HG03439 (cell line): ENCODE measurements around the gene GAB2.
"Not testable (repeated sequence)": the region's sequence is repeated elsewhere in the genome, so short reads cannot be mapped to it uniquely, and the experiment has no call there.

Experiments
- ATAC-seq: cut with Tn5 transposase; IDR thresholded peaks from one replicate; pipeline ENCODE4 v1.9.1; 2021; ENCODE audit warnings: mild to moderate bottlenecking, moderate library complexity; ENCODE audit not compliant: unreplicated experiment

GAB2 gene

DNA sequence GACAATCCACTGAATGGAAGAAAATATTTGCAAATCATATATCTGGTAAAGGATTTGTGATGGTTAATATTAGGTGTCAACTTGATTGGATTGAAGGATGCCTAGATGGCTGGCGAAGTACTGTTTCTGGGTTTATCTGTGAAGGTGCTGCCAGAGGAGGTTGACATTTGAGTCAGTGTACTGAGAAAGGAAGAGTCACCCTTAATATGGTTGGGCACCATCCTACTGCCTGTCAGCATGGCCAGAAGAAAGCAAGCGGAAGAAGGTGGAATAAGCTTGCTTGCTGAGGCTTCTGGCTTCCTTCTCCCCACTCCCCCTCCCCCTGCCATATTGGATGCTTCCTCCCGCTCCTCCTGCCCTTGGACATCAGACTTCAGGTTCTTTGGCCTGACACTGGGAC, 101.9 kb downstream of the GAB2 start:
- no peak for ATAC-seq

DNA sequence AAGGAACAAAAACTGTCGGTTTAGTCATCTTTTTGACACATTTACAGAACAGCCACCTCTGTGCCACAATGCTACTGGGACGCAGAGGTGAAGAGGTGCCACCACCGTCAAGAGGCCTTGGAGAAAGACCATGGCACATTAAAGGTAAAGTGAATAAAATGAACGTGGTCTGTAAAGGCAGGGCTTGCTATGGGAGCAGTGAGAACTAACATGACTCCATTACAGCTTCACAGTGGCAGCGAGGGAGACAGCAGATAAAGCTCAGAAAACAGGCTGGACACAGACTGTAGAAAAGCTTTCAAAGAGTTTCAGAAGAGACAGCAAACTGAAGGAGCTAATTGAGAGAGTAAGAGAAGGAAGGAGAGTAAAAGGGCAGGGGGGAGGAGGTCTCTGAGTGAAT, 102.9 kb downstream of the GAB2 start:
- no peak for ATAC-seq

DNA sequence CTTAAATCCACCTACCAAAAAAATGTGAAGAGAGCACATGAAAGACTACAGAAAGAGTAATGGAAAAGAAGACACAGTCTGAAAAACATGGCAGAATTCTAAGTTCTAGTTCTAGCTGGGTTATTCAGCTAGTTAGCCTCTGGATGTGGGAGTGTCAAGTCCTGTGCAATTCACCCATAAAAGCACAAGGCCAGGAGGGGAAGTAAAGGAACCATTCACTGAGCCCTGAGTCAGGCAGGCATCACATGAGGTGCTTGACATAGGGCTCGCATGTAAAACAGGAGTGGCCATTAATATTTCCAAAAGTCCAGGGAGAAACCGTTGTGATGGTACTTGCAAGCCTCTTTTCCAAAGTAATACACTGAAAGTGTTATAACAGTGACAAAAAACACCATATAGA, 103.7 kb downstream of the GAB2 start:
- ATAC-seq, result no peak

DNA sequence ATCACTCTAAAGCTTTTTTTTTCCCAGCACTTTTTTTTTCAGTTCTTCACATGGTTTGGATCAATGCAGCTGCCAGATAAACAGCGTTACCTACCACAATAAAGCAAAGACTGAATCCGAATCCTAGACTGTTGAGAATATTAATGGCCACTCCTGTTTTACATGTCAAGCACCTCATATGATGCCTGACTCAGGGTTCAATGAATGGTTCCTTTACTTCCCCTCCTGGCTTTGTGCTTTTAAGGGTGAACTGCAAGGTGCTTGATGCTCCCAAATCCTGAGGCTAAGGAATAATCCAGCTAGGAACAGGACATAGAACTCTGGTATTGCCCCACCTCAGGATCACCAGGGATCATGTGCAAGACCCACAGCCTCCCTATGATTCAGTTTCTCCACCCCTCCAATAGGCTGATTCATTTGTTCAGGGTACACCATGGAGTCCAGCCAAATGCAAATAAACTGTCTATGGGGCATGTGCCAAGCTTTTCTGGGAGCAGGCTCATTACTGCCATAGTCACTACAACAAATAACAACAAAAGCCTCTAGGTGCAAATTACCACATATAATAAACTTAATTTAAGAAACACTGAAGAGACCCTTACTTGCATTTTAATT, 104.3 kb downstream of the GAB2 start:
- ATAC-seq, result no peak

DNA sequence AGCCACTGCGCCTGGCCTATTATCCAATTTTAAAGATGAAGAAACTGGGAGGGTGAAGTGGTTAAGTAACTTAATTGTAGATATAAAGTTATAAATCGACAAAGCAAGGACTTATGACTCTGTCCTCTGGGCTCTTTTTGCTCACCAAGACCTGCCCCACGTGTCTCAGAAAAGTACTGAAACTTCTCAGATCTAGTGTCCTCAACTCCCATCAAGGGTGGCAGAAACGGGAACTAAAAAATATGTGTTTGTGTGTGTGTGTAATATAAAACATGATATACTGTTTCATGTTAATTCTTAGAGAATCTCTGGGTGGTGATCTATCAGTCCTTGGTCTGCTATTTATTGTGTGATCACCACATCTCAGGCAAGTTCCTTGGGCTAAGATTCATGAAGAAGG, 104.9 kb downstream of the GAB2 start:
- peak; percentile 38 for ATAC-seq

DNA sequence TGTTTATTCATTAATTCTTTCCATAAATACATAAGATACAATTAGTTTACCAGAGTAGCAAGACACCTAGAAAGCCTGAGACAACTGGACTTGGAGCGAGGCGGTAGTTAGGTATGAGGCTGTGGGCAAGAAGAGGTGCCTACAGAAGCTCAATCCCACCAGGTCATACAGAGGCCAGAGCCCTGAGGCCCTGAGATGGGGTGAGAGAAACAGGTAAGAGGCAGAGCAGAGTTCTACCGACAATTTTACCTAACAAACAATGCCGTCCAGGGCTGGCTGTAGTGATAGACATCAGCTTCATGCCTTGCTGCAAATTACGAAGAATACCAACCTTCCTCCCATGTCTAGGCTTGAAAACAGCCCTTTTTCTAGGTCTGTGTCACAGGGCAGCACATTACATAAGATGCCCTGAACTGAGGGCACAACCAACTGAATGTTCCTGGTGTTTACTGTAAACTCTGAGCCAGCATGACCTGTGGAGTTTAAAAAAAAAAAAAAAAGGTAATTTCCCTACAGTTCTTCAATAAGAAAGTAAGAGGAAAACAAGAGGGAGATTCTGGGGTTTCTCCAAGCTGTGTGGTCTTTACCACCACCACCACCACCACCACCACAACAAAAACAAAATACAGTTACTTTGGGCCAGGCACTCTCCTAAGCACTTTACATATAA, 105.8 kb downstream of the GAB2 start:
- ATAC-seq, result no peak

DNA sequence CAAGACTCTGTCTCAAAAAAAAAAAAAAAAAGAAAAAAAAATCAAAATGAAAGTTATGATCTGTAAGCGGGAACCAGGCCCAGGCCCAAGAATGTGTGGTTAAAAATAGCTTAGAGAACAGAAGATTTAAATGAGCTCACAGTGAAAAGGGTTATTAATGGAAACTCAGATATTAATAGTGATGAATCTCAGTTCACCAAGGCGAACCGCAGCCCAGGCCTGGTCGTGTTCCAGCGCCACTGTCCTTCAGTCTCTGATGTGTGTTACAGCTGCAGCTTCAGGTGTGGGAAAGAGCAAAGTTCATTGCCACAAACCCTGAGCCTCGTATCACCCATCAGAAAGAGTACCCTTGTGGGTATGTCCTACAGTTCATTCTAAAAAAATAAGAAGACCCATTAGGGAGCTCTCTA, 107.1 kb downstream of the GAB2 start:
- peak; percentile 90 for ATAC-seq

DNA sequence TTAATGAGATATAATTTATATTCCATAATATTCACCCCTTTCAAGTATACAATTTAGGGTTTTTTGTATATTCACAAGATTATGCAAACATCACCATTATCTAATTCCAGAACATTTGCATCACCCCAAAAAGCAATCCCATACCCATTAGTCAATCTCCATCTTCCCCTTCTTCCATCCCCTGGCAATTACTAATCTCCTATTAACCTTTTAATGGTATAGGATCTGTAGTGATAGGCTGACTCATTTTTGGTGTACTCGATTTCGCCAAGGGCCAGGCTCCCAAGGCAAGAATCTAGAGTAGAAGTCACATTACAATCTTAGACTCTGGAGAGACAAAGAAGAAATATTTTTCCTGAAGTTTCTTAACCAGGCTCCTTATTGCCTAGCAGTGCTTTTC, 113.4 kb downstream of the GAB2 start:
- no peak for ATAC-seq

DNA sequence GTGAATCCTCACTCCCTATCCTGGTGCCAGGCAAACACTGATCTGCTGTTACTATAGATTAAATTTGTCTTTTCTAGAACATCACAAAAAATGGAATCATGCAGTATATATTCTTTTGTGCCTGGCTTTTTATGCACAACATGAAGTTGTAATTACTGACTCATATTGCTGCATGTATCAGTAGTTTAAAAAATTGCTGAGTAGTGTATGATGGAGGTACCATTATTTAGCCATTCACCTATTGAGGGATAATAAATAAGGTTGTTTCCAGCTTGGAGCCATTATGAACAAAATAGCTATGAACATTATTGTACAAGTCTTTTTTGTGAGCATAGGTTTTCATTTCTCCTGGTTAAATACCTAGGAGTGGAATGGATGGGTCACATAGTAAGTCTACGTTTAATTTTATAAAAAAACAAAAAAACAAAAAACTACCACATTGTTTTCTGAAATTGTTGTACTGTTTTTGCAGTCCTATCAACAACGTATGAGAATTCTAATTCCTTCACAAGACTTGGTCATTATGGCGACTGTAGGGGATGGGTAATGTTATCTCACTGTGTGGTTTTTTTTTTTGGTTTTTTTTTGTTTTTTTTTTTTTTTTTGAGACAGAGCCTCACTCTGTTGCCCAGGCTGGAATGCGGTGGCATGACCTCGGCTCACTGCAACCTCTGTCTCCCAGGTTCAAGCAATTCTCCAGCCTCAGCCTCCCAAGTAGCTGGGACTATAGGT, 117.3 kb downstream of the GAB2 start:
- no peak for ATAC-seq

DNA sequence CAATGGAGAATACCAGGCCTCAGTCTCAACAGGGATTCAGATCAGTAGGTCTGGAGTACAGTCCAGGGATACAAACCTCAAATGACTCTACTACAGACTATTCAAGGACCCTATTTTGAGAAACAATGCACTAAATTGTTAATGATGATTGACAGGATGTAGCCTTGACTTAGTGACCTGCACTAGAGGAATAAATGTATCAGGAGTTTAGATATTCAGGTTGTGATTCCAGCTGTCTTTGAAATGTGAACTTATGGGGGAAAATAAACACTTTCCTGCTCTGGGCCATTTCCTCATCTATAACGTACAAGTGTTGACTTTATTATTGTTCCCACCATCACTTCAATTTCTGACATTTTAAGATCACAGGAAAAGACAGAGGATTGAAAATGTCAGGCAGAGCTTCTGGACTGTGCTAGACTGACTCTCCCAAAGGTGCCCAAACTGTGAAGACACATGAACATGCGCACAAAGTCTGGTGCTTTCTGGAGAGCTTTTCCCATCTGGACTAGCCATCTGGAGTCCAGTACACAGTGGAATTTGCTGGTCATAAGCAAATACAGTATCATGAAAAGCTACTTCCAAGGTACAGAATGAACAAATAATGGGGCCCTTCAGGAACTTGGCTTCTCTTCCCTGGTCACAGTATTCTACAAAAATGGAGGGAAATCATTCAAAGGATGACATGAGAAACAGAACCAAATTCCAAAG, 118.5 kb downstream of the GAB2 start:
- ATAC-seq, result no peak

DNA sequence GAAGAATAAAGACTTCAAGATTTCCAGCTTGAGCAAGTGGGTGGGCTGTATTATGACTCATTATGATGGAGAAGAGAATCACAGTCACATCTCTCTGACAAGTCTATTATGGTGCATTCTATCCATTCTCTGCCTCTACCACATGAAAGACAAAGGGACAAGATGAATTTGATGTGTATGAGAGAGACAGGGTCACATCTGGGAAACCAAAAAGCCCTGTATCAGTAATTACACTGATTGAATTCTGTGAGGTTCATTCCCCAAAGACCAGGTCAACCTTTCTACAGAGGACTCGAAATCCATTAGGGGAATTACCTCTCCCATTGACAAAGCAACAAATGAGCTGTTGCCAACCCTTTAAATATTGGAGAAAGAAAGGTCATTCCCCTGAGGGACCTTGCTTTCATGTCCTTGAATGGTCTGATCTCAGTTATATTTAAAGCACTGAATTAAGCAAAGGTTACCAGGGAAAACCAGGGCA, 119.3 kb downstream of the GAB2 start:
- ATAC-seq, result no peak

DNA sequence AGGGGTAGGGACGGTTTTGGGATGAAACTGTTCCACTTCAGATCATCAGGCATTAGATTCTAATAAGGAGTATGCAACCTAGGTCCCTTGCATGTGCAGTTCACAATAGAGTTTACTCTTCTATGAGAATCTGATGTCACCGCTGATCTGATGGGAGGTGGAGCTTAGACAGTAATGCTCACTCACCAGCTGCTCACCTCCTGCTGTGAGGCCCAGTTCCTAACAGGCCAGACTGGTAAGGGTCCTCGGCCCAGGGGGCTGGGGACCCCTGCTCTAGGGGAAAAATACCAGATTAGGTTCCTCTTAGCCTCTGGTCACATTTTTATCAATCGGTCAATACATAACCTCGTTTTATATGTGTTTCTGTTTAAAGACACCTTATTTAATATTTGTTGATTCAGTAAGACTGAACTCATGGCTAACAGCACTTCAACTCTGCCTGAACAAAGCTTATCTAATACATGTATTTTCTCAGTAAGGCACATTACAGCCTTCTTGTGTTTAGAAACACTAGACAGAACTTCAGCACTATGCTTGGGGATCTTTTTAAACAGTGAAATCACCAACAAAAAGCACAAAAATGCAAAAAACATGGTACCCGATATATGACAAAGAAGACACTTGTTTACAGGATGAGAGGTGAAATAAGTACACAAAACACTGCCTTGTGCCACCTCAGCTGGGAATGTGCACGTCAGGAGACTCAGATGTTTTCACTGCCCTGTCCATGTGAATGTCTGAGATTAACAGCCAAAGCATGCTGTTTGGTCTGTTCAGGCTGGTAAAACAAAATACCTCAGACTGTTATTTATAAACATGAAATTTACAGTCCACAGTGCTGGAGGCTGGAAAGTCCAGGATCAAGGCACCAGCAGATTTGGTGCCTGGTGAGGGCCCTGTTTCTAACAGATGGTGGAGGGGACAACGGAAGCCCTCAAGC, 121.4 kb downstream of the GAB2 start:
- ATAC-seq, result no peak

DNA sequence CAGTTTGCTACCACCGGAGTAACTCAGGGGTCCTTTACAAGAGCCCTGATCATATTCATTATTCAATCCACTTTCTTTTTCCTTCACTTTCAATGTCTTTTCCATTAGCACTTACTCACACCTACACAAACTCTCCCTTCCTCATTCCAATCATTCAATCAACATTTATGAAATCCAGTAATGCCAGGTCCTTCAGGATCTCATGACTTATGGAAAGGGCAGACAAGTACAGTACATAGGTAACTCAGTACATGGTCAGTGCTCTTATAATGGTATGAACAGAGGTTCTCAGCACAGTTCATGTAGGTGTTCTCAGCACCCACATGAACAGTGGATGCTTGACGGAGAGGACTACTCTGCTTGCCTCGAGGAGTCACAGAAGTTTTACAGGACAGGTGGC, 122.3 kb downstream of the GAB2 start:
- no peak for ATAC-seq

DNA sequence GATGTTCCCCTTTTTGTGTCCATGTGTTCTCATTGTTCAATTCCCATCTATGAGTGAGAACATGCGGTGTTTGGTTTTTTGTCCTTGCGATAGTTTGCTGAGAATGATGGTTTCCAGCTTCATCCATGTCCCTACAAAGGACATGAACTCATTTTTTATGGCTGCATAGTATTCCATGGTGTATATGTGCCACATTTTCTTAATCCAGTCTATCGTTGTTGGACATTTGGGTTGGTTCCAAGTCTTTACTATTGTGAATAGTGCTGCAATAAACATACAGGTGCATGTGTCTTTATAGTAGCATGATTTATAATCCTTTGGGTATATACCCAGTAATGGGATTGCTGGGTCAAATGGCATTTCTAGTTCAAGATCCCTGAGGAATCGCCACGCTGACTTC, 123.5 kb downstream of the GAB2 start:
- ATAC-seq, result not testable (repeated sequence)

DNA sequence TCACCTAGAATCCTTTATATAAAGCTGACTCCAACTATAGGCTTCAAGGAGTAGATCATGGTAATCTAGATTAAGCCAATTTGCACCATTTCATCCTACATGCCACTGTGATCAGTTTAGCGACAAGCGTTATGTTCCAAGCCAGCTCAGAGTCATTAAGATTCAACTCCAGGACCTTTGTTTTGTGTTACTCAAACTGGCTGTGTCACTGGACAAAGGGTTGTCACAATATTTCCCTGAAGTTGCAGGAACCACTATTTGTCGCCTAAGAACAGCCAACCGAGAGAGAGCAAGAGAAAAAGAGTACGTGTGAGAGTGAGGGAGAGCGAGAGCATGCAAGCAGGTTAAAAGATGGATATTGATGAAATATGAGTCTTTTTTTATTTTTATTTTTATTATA, 124.1 kb downstream of the GAB2 start:
- no peak for ATAC-seq

DNA sequence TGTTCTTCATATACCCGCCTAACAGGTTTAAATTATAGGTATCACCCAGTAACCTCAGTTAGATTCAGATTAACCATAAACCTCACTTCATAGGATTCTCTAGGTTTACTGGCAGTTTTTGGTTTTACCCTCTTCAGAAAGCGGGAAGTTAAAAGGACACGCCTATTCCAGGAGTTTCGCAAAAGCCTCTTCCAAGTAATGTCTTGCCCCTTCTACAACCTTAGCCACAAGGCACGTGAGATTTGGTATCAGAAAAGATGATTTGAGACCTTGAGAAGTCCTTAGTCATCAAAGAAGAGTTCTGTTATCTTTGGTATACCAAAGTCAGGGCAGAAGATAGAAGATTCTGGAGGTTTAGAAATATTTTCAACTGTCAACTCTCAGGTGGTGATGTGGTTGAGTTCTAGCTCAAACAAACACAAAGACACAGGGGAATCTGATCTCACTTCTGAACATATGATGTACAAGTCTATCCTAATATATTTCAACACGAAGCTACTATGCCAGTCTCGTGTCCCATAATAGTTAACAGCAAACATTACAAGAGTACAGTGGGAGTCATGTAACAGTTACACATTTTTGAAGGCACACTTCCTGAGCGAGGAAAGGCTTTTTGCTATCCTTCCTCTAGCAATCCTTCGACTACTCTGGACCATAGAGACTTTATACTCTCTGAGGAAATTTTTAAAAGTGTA, 125.4 kb downstream of the GAB2 start:
- ATAC-seq, result no peak

DNA sequence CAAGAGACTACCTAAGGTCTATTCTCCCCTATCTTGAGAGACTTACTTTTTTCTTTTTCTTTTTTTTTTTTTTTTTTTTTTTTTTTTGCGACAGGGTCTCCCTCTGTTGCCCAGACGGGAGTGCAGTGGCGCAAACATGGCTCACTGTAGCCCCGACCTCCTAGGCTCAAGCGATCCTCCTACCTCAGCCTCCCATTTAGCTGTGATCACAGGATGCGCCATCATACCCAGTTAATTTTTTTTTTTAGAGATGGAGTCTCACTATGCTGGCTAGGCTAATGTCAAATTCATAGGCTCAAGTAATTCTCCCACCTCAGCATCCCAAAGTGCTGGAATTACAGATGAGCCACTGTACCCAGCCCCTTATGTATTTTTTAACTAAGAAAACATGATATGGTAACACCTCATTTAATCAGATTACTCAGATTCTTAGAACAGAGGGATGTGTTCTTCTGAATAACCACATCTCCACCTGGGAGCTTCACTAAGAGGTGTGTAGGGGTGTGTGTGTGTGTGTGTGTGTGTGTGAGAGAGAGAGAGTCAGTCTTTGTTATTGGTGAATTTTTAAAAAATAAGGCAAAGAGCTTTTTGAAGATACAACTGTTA, 126.0 kb downstream of the GAB2 start:
- ATAC-seq, result no peak

DNA sequence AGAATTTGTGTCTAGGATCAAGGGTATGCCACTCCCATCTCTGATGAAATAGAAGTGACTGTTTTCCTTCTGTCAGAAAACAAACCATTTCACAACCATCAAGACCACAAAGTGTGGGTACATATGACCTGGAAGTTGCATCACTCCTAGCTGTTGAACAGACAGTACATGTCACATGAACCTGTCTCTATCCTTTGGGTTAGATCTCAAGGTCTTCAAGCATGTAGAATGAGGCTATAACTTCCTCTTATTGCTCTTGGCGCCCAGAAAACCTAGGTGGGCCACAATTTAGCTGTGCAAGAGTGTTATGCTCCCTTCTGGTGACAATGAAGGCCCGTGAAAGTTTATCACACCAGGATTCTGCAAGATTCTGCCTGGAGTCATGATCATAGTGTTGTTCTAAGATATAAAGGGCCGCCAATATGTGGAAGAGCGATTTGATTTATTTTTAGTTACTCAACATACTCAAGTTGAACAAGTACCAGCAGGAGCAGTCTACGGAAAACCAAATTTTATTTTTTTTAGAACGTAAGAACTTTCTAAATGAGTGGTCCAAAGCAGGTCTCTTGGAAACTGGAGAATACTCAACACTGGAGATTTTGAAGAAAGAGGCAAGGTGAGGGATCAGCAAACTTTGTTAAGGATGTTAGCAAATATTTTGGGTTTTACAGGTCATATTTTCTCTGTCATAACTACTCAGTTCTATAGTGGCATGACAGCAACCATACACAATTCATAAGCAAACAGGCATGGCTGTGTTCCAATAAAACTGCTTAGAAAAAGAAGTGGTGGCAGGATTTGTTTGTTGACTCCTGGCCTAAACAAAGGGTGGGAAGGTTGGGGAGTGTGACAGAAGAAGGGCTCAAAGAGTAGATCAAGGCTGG, 127.1 kb downstream of the GAB2 start:
- no peak for ATAC-seq
